Chondrocyte (in vitro differentiated cells): ENCODE data around the gene MYOM1. TPM values are rescaled to one million over a fixed set of nuclear protein-coding genes. Genes with fewer than 3 reads are reported as not detected.

Experiments
- DNase-seq: peaks from one replicate; pipeline ENCODE4 v3.0.0; 2021; ENCODE audit warnings: mixed read lengths, low spot score
- H3K27ac Mint-ChIP-seq: one replicate; pipeline ENCODE4 v1.8.0; 2021; ENCODE audit warnings: mild to moderate bottlenecking, moderate library complexity, mixed read lengths; ENCODE audit not compliant: unreplicated experiment
- H3K27me3 Mint-ChIP-seq: 2 replicates; pipeline ENCODE4 v1.8.0; 2021; ENCODE audit warnings: low read depth, mixed read lengths
- H3K36me3 Mint-ChIP-seq: 2 replicates; pipeline ENCODE4 v1.8.0; 2021; ENCODE audit warnings: low read depth, mixed read lengths
- H3K4me1 Mint-ChIP-seq: 2 replicates; pipeline ENCODE4 v1.8.0; 2021; ENCODE audit warnings: low read depth, mild to moderate bottlenecking, mixed read lengths
- H3K4me3 Mint-ChIP-seq: one replicate; pipeline ENCODE4 v1.8.0; 2021; ENCODE audit warnings: mild to moderate bottlenecking, moderate library complexity, mixed read lengths; ENCODE audit not compliant: unreplicated experiment
- H3K9me3 Mint-ChIP-seq: 2 replicates; pipeline ENCODE4 v1.8.0; 2021; ENCODE audit warnings: low read depth, mixed read lengths
- total RNA-seq: library from RNA; stranded (reverse); gene quantifications from 3 replicates; pipeline ENCODE4 v1.2.1, GENCODE V29; 2021
- TF ChIP-seq, protein P1 (sequence below): fragments of 200-600 bp; sonication (generic); IDR thresholded peaks from 2 replicates; pipeline ENCODE4 v1.5.0; 2021; ENCODE audit warnings: antibody characterized with exemption, mild to moderate bottlenecking, moderate library complexity

MYOM1 gene
- total RNA-seq, 1 donor from 2014 or later: 1.5 TPM

DNA sequence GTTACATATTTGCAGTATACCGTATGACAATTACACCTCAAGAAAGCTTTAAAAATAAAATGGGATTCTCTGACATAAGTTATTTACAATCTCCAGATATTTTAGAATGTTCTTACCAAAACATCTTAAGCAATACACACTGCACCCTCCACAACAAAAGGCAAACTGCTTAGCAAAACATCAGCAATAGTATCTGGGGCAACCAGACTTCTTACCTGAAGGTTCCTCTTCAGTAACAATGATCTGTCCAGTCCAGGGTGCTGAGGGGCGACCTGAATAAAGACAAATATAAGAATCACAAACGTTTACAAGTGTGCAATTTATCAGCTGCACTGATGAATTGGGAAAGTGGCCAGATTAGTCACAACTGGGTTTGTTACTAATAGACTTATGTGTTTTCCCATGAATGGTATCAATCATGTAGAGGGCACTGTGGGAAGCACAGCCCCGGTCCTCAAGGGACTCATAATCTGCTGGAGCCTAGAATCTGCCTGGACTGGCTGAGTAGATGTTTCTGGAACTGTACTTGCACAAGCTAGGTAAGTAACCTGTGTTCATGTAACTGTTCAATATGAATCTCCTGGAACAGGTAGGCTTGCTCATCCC is 70.7 kb downstream of the MYOM1 start:
- no peaks in the 10 kb centered on the region for H3K27me3 Mint-ChIP-seq
- H3K27ac Mint-ChIP-seq: no peak overlapping the region
- DNase-seq: no peak

DNA sequence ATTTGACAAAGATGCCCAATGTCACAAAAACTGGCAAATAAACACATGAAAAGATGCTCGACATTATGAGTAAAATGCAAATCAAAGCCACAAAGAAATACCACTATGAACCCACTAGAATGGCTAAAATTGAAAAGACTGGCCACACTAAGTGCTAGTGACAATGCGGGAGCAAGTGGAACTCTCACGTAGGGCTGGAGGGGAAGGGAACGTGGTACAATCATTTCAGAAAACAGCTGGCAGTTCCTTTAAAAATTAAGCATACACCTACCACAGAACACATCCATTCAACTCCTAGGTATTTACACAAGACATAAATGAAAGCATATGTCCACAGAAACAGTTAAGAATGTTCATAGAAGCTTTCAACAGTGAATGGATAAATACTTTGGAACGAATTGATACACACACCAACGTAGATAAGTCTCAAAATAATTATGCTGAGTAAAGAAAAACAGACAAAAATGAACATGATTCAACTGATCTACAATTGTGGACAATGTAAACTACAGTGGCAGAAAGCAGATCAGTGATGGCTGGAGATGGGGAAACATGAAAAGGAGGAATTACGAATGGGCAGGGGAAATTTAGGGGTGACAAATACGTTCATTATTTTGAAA is 71.7 kb downstream of the MYOM1 start:
- Mint-ChIP-seq H3K27me3 (no peaks in the 10 kb centered on the region), H3K9me3 (peaks cover 2% of the 10 kb centered on the region), H3K4me3 (no peak overlapping the region)

More for the DNA sequence above, 70.7 kb downstream of the MYOM1 start:
- Mint-ChIP-seq H3K4me3 (no peak overlapping the region), H3K9me3 (no peaks in the 10 kb centered on the region), H3K36me3 (no peaks in the 10 kb centered on the region), H3K4me1 (peaks cover 12% of the 10 kb centered on the region)
- TF ChIP-seq, protein P1, sequence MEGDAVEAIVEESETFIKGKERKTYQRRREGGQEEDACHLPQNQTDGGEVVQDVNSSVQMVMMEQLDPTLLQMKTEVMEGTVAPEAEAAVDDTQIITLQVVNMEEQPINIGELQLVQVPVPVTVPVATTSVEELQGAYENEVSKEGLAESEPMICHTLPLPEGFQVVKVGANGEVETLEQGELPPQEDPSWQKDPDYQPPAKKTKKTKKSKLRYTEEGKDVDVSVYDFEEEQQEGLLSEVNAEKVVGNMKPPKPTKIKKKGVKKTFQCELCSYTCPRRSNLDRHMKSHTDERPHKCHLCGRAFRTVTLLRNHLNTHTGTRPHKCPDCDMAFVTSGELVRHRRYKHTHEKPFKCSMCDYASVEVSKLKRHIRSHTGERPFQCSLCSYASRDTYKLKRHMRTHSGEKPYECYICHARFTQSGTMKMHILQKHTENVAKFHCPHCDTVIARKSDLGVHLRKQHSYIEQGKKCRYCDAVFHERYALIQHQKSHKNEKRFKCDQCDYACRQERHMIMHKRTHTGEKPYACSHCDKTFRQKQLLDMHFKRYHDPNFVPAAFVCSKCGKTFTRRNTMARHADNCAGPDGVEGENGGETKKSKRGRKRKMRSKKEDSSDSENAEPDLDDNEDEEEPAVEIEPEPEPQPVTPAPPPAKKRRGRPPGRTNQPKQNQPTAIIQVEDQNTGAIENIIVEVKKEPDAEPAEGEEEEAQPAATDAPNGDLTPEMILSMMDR: no peak

DNA sequence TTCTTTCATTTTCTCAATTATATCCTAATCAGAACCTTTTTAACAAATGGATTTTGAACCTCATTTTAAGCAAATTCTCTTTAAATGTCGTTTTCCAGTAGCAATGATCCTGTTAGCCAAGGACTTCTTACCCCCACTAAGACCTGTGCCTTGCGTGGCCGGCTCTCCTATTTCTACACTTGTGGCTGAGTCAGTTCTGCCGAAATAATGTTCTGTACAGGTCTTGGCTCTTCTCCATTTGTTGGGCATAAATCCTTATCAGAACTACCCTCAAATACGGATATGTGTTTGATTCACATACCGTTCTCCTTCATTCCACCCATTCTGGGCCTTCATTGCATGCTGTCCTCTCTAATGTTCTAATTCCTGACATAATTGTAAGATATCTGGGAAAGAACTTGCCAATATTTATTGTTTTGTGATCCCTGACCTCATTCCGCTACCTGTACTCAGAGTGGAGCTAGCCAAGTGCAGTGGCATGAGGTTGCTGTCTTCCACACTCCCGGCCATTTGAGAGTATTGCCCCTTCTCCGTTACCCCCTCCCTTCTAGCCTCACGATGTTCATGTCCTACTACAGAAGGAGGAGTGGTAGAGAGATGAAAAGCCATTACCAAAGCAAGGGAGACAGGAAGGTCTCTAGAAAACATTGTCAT is 78.7 kb downstream of the MYOM1 start:
- Mint-ChIP-seq H3K36me3 (no peaks in the 10 kb centered on the region), H3K27me3 (no peaks in the 10 kb centered on the region), H3K4me1 (no peaks in the 10 kb centered on the region), H3K27ac (no peak overlapping the region), H3K9me3 (peaks cover 8% of the 10 kb centered on the region), H3K4me3 (no peak overlapping the region)
- TF ChIP-seq, protein P1: no peak
- DNase-seq: no peak

More for the DNA sequence above, 71.7 kb downstream of the MYOM1 start:
- no peaks in the 10 kb centered on the region for H3K36me3 Mint-ChIP-seq
- TF ChIP-seq, protein P1: no peak
- no peak for DNase-seq
- H3K4me1 Mint-ChIP-seq: peaks cover 5% of the 10 kb centered on the region
- H3K27ac Mint-ChIP-seq: no peak overlapping the region

DNA sequence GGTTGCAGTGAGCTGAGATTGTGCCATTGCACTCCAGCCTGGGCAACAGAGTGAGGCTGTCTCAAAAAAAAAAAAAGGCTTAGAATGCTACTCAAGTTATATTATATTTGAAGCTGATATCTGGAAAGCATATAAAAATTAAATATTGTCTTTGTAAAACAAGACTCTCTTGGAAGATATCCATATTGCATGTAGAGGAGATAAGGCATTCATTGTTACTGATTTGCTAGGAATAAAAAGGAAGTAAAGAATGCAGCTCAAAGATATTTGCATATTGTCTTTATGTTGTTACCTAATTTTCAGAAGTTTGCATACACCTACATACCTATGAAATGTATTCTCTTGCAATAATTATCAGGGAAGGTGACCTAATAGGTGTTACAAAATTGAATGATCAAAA is 79.4 kb downstream of the MYOM1 start:
- peaks cover 8% of the 10 kb centered on the region for H3K9me3 Mint-ChIP-seq
- TF ChIP-seq, protein P1: no peak
- no peak overlapping the region for H3K4me3 Mint-ChIP-seq
- H3K36me3 Mint-ChIP-seq: no peaks in the 10 kb centered on the region
- no peak overlapping the region for H3K27ac Mint-ChIP-seq
- DNase-seq: no peak
- H3K27me3 Mint-ChIP-seq: no peaks in the 10 kb centered on the region
- H3K4me1 Mint-ChIP-seq: no peaks in the 10 kb centered on the region

DNA sequence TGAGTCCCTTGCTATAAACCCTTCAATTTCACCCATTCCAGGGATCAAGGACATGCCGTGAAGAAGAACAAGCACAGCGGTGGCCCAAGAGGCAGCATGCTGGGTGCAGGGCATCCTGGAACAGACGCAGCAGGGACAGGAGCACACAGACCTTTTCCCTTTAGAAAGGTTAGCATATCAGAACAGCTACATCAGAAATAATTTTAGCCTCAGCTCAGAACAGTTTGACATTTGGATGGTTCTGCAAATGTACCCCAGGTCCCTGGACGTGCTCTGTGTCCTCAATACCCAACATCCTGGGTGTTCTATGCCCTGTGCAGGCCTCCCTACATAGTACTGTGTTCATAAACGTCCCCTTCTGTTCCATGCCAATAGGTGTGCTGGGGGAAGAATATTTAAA is 80.4 kb downstream of the MYOM1 start:
- no peaks in the 10 kb centered on the region for H3K36me3 Mint-ChIP-seq
- TF ChIP-seq, protein P1: no peak
- DNase-seq: no peak
- no peak overlapping the region for H3K27ac Mint-ChIP-seq
- no peaks in the 10 kb centered on the region for H3K27me3 Mint-ChIP-seq
- H3K9me3 Mint-ChIP-seq: peaks cover 8% of the 10 kb centered on the region
- H3K4me3 Mint-ChIP-seq: no peak overlapping the region
- H3K4me1 Mint-ChIP-seq: no peaks in the 10 kb centered on the region
